ENCODE measurements around the gene CAPZB. TPM values are rescaled to one million over a fixed set of nuclear protein-coding genes. Genes with fewer than 3 reads are reported as not detected.
A peak's percentile ranks its signal among the peaks of the same experiment; 100 is the strongest.

The CAPZB gene
- total RNA-seq, 1 donor from 2014 or later: 264 TPM

- H3K9me3 Mint-ChIP-seq: no peaks in the 10 kb centered on the region
- no peak overlapping the region for H3K4me3 Mint-ChIP-seq
- peaks cover 16% of the 10 kb centered on the region for H3K4me1 Mint-ChIP-seq (ENCODE audit: unreplicated experiment)
- H3K36me3 Mint-ChIP-seq: peaks cover 4% of the 10 kb centered on the region
- no peak for TF ChIP-seq CTCF (conservative IDR thresholded peaks at IDR 0.05)
- H3K27me3 Mint-ChIP-seq: no peaks in the 10 kb centered on the region
- H3K27ac Mint-ChIP-seq: no peak overlapping the region
- DNase-seq (ENCODE audit: extremely low spot score, unreplicated experiment): no peak
These were observed 124.9 kb downstream of the CAPZB start for GRCh38 chr1:19360432-19360831.

DNA sequence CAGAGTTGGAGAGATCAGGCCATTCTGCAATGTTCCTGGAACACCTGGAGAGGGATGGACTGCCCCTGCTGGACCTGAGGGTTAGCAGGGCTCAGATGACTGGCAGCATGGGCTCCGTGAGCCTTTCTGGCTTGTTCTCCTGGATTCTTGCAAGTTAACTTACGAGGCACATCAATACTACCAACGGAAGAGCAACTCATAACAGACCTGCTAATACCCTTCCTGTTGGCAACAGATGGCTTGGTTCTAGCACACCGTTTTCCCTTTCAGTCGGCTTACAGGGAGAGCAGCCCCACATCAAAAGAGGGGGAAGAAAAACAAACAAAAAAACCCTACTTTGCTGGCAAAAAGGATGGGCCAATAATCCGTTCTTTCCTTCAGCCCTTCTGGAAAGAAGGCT is 125.3 kb downstream of the CAPZB start:
- no peak for DNase-seq (ENCODE audit: extremely low spot score, unreplicated experiment)
- Mint-ChIP-seq H3K4me1 (ENCODE audit: unreplicated experiment) (peaks cover 16% of the 10 kb centered on the region), H3K9me3 (no peaks in the 10 kb centered on the region), H3K27me3 (no peaks in the 10 kb centered on the region), H3K4me3 (no peak overlapping the region), H3K27ac (no peak overlapping the region), H3K36me3 (peaks cover 4% of the 10 kb centered on the region)
- no peak for TF ChIP-seq CTCF (conservative IDR thresholded peaks at IDR 0.05)

DNA sequence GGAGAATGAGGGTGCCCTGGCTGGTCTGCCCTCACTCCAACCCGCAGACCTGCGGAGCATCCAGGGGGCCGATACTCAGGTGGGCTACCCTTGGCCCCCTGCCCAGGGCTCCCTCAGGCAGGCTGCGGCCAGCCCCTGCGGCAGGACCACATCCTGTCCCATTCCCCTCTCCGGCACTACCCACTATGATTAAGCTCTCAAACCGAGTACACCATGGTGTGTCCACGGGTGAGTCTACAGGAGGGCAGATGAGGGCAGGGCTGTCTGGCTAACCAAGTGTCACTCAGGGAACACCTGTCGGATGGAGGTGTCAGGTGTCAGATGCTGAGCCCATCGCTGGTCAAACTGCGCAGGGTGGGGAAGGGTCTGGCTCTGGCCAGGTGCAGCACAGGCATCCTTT is 126.0 kb downstream of the CAPZB start:
- Mint-ChIP-seq H3K27me3 (no peaks in the 10 kb centered on the region), H3K36me3 (peaks cover 4% of the 10 kb centered on the region)

DNA sequence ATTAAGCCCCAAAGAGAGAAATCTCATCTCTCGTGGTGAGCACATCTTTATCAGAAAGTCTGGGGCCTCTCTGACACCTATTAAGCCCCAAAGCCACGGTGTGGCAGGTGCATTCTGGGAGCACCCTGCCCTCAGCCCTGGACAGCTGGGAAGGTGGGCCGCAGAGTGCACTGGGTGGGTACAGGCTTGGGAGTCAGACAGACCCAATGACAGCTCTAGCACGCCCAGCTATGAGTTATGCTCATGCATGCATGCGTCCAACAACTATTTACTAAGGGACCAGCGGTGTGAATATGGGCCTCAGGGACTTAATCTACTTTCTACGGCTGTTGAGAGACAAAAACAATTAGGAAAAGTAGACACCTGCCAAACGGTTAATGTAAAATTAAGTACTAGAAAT is 126.6 kb downstream of the CAPZB start:
- TF ChIP-seq CTCF (conservative IDR thresholded peaks at IDR 0.05): no peak
- no peak overlapping the region for H3K27ac Mint-ChIP-seq
- DNase-seq (ENCODE audit: extremely low spot score, unreplicated experiment): no peak
- H3K27me3 Mint-ChIP-seq: no peaks in the 10 kb centered on the region
- H3K9me3 Mint-ChIP-seq: no peaks in the 10 kb centered on the region
- no peak overlapping the region for H3K4me3 Mint-ChIP-seq
- peaks cover 16% of the 10 kb centered on the region for H3K4me1 Mint-ChIP-seq (ENCODE audit: unreplicated experiment)
- peaks cover 4% of the 10 kb centered on the region for H3K36me3 Mint-ChIP-seq

More for the DNA sequence above, 126.0 kb downstream of the CAPZB start:
- DNase-seq (ENCODE audit: extremely low spot score, unreplicated experiment): no peak
- H3K4me1 Mint-ChIP-seq (ENCODE audit: unreplicated experiment): peaks cover 15% of the 10 kb centered on the region
- H3K4me3 Mint-ChIP-seq: no peak overlapping the region
- no peak for TF ChIP-seq CTCF (conservative IDR thresholded peaks at IDR 0.05)
- H3K27ac Mint-ChIP-seq: no peak overlapping the region
- H3K9me3 Mint-ChIP-seq: no peaks in the 10 kb centered on the region

- TF ChIP-seq CTCF (conservative IDR thresholded peaks at IDR 0.05): no peak
- Mint-ChIP-seq H3K4me1 (ENCODE audit: unreplicated experiment) (peaks cover 12% of the 10 kb centered on the region), H3K36me3 (peaks cover 6% of the 10 kb centered on the region), H3K27me3 (no peaks in the 10 kb centered on the region), H3K27ac (peak overlapping the region; percentile 32), H3K4me3 (no peak overlapping the region), H3K9me3 (no peaks in the 10 kb centered on the region)
- DNase-seq (ENCODE audit: extremely low spot score, unreplicated experiment): no peak
These were observed 127.9 kb downstream of the CAPZB start for GRCh38 chr1:19357299-19357986.
